ENCODE results near the gene ZEB1. TPM values are rescaled to one million over a fixed set of nuclear protein-coding genes. Genes with fewer than 3 reads are reported as not detected.

Gene ZEB1
- total and polyA plus RNA-seq, 9 donors, result 11.0 to 48.4 (median 40.2) TPM

- Histone ChIP-seq H3K4me3 (no peak overlapping the region), H3K36me3 (no peaks in the 10 kb centered on the region), H3K4me1 (ENCODE audit: insufficient read depth) (peaks cover 4% of the 10 kb centered on the region), H3K9me3 (no peaks in the 10 kb centered on the region), H3K27ac (no peak overlapping the region), H3K27me3 (no peaks in the 10 kb centered on the region)
- 87 to 94% (median 89%) methylated on average over 3 of the region's 3 CpGs for WGBS, 3 donors
- DNase-seq, result no peak
- intact Hi-C loops (cut with DNase I), result no loop called here
- TF ChIP-seq EP300 (IDR thresholded peaks at IDR 0.05) (no peak), POLR2A (IDR thresholded peaks at IDR 0.05) (no peak), CTCF (IDR thresholded peaks at IDR 0.05) (no peak)
These were observed 259.3 kb downstream of the ZEB1 start for GRCh38 chr10:31578181-31578852.

- H3K36me3 ChIP-seq, result no peaks in the 10 kb centered on the region
- TF ChIP-seq EP300 (IDR thresholded peaks at IDR 0.05), result no peak
- no peak for TF ChIP-seq POLR2A (IDR thresholded peaks at IDR 0.05)
- no peak for TF ChIP-seq CTCF (IDR thresholded peaks at IDR 0.05)
- H3K4me1 ChIP-seq (ENCODE audit: insufficient read depth), result peaks cover 4% of the 10 kb centered on the region
- no peaks in the 10 kb centered on the region for H3K9me3 ChIP-seq
- no peak for DNase-seq
- intact Hi-C loops (cut with DNase I), result no loop called here
- H3K27me3 ChIP-seq, result no peaks in the 10 kb centered on the region
- H3K27ac ChIP-seq, result no peak overlapping the region
- no peak overlapping the region for H3K4me3 ChIP-seq
- 89 to 100% (median 91%) methylated on average over 4 of the region's 4 CpGs for WGBS, 3 donors
These were observed 259.9 kb downstream of the ZEB1 start for GRCh38 chr10:31578951-31579350.

Small RNA genes lying within 50 kb of the gene (small RNA-seq; reads per million reads assigned to genes)
- gene SPTLC1P1, result not detected

Measured in ovary (tissue), 9 donors.